Activated CD8-positive, alpha-beta memory T cell treated with anti-CD3 and anti-CD28 coated beads for 1 hour (primary cell): ENCODE data around the gene MINDY2.
"Not testable (repeated sequence)": the region's sequence is repeated elsewhere in the genome, so short reads cannot be mapped to it uniquely, and the experiment has no call there.

Source experiments
- DNase-seq, 2 donors: peaks; one replicate each; pipeline ENCODE4 v3.0.0-alpha.2; 2020; ENCODE audit warnings: low read depth in 1 of 2; ENCODE audit errors: extremely low read depth in 1 of 2

Gene MINDY2

DNA sequence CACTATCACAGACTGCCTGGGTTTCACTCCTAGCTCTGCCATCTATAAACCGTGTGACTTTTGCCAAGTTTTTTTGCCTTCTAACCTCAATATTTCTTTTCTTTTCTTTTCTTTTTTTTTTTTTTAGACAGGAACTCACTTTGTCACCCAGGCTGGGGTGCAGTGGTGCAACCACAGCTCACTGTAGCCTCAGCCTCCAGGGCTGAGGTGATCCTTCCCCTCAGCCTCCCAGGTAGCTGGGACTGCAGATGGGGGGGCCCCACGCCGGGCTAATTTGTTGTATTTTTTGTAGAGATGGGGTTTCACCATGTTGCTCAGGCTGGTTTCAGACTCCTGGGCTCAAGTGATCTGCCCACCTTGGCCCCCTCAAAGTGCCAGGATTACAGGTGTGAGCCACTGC lies 18.4 kb upstream of the MINDY2 start:
- no peak for DNase-seq

DNA sequence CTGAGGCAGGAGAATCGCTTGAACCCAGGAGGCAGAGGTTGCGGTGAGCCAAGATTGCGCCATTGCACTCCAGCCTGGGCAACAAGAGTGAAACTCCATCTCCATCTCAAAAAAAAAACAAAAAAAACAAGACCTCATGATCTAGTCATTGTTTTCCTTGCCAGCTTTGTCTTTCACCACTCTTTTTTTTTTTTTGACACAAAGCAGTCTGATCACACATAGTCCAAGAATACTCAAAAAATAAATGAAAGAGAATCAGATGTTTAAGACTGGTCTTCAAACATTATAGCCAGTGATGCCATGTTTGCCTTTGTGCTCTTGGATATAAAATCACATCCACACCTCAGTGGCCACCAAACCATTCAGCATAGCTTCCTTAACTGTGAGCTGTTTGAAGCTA lies 15.8 kb upstream of the MINDY2 start:
- DNase-seq = no peak

DNA sequence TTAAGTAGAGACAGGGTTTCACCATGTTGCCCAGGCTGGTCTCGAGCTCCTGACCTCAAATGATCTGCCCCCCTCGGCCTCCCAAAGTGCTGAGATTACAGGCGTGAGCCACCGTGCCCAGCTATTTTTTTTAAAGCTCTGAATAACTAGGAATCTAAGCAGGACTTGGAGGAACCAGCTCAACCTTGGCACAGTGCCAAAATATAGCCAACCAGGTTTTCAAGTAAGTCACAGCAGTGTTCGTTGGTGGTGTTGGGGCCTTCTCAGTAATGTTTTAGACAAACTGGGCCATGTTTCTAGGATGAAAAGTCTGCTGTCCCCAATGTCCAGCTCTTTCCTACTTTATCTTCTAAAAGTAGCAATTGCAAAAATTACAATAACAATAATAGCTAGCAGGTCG lies 15.1 kb upstream of the MINDY2 start:
- no peak for DNase-seq

GRCh38 chr15:58758141-58758540 lies 13.0 kb upstream of the MINDY2 start:
- no peak for DNase-seq

- DNase-seq = no peak
Observed at GRCh38 chr15:58760385-58761009, 10.6 kb upstream of the MINDY2 start.

- DNase-seq = no peak
Observed at GRCh38 chr15:58761010-58761388, 10.1 kb upstream of the MINDY2 start.

DNA sequence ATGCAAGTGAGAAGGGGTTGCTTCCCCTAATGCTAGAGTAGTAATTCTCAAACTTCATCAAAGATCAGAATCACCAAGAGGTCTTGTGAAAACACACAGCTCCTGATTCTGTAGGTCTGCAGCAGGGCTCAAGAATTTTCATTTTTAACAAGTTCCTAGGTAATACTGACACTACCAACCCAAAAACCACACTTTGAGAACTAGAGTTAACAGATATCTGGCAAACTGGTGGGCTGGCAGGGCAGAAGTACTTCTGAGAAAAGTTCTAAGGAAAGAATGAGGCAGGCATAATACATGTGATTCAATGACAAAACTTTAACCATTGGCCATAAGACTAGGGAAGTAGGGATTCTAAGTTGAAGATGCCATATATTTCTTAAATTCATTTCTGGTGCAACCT lies 8.8 kb upstream of the MINDY2 start:
- no peak for DNase-seq

GRCh38 chr15:58762731-58763130 lies 8.4 kb upstream of the MINDY2 start:
- DNase-seq = no peak

GRCh38 chr15:58764468-58764867 lies 6.6 kb upstream of the MINDY2 start:
- no peak for DNase-seq

DNA sequence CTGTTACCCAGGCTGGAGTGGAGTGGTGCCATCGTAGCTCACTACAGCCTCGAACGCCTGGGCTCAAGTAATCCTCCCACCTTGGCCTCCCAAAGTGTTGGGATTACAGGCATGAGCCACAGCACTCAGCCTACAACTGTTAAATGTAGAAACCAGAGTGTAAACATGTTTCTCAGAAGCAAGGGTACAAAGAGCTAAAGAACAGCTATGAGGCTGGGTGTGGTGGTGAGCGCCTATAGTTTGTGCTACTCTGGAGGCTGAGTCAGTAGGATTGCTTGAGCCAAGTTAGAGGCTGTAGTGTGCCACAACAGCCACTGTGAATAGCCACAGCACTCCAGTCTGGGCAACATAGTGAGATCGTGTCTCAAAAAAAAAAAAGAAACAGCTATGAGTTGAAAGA lies 4.8 kb upstream of the MINDY2 start:
- no peak for DNase-seq

DNA sequence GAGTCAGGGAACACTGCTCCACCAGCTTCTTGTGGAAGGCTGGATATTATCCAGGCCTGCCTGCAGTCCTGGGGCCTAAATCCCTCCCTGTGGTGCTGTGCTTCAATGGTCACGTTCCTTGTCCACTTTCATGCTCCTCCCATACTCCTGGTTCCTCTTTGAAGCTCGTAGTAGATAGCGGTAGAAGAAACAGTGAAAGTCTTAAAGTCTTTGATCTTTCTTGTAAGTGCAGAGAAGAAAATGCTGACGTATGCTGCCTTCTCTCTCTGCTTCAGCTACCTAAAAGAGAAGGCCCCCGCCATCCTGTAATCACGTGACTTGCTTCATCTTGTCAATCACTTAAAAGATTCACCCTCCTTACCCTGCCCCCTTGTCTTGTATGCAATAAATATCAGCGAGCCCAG lies 2.5 kb upstream of the MINDY2 start:
- DNase-seq = not testable (repeated sequence)

DNA sequence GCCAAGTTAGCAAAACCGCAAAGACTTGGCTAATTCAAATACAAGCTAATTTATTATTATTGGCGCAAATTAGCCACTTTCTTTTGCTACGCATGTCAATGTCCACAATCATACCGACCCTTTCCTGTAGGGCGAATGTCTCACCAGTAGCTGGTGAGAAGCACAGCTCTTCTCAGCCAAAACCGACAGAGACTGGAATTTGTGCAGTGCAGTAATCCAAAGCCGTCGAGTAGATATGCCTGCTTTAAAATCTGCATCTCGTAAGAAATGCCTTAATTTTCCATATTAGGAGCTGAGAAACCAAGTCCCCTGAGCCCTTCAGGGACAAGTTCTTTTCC lies 614 bp upstream of the MINDY2 start:
- DNase-seq = no peak

GRCh38 chr15:58771621-58772250 lies 634 bp downstream of the MINDY2 start:
- DNase-seq = peak in 1 of 2 donors; percentile 8

DNA sequence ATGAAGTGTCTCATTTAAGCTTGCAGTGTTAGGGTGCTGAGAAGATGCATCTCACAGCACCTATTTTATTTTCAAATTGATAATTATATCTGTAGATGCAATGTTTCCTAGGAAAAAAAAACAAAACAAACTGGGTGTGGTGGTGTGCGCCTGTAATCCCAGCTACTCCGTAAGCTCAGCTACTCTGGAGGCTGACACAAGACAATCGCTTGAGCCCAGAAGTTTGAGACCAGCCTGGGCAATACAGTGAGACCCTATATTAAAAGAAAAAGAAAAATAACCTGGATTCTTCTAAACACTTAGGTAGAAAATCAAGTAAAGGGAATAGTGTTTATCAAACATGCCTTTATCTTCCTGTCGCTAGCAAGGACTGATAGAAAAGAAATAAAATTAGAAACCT lies 1.9 kb downstream of the MINDY2 start:
- DNase-seq = no peak

DNA sequence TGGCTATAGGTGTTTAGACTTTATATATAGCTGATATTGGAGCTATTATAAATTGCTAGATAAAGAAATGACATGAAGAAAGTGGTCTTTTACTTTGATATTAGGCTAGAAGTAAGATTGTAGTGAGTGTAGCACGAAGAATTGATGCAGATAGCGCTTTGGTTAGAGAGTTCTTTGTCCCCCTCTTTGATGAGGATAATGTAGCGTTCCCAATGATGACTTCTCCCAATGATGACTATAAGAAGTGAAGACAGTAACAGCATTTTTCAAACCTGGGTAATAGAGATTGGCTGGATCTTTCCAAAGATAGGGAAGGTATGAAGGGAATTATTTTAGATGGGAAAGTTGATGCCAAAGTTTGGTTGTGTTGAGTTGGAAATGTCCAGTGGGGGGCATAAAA lies 4.3 kb downstream of the MINDY2 start:
- DNase-seq = no peak

DNA sequence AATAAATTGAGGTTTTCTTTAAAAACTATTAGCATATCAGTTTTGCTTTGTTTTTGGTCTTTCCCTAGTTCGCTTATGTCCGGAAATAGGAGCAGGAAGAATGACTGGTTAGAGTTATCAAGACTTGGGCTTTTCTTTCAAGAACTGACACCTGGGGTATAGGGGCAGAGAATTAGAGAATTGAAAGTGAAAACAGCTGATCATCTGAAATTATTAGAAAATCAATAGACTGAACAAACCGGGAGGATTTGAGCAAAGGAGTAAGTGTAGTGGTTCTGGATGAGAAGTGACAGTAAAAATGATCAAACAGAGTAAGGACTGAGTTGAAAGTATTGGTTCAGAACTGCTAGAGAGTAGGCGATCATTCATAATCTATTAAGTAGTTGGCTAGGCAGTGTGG lies 6.0 kb downstream of the MINDY2 start:
- DNase-seq = no peak

- no peak for DNase-seq
Observed at GRCh38 chr15:58779554-58779953, 8.5 kb downstream of the MINDY2 start.

- DNase-seq = no peak
Observed at GRCh38 chr15:58785355-58785754, 14.3 kb downstream of the MINDY2 start.

- DNase-seq = no peak
Observed at GRCh38 chr15:58788056-58788710, 17.1 kb downstream of the MINDY2 start.

DNA sequence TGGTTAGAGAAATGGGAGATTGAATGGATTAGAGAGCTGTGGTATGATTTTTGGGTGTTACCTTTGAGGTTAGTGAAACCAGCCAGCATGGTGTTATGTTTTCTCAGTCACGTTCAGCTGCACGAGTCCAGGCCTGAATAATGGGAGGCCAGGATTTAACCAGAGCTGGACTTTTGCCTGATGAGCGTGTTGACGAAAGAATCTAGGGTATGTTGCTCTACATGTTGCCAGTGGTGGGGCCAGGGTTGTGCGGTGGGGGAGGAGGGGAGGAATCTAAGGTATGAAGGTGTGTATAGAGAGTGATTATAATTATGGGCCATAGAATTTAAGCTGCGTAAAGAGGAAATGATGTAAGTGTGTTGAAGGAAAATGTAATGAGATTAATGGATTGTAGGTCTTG lies 22.8 kb downstream of the MINDY2 start:
- DNase-seq = no peak

- no peak for DNase-seq
Observed at GRCh38 chr15:58795825-58796224, 24.7 kb downstream of the MINDY2 start.

DNA sequence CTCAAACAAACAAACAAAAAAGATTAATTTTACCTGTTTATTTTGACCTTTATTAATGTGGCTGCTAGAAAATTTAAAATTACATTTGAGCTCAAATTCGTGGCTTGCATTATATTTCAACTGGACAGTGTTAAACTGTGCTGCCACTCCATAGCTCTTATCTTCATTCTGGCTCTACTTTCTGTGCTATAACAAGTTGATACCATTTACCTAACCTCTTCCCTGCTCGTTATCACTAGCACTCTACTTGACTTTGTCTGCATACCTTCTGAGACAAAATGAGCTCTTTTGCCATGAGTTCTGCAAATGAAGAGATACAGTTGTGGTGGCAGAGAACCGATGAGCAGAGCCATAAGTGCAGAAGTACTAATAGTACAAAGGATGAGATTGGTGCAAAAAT lies 26.4 kb downstream of the MINDY2 start:
- DNase-seq = no peak

DNA sequence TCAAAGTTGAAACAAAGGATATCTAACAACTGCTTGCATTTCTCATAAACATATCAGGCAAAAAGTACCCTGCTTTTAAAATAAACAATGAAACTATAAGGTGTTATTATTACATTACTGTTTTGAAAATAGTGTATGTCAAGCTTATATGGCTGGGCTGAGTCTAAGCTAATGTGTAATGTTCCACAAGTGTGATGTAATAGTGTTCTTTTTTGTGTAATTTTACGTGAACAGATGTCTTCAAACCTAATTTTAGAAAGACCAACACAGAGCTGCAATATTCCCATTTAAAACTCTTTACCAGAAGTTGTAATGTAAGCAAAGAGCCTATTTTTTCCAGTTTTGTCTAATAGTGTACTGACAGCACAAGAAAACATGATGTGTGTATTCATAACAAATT lies 34.0 kb downstream of the MINDY2 start:
- no peak for DNase-seq
